ENCODE data around the gene HIGD2A. TPM values are rescaled to one million over a fixed set of nuclear protein-coding genes. Genes with fewer than 3 reads are reported as not detected.
A peak's percentile ranks its signal among the peaks of the same experiment; 100 is the strongest.

HIGD2A gene
- polyA plus RNA-seq, 3 donors = 101 to 298 (median 260) TPM

DNA sequence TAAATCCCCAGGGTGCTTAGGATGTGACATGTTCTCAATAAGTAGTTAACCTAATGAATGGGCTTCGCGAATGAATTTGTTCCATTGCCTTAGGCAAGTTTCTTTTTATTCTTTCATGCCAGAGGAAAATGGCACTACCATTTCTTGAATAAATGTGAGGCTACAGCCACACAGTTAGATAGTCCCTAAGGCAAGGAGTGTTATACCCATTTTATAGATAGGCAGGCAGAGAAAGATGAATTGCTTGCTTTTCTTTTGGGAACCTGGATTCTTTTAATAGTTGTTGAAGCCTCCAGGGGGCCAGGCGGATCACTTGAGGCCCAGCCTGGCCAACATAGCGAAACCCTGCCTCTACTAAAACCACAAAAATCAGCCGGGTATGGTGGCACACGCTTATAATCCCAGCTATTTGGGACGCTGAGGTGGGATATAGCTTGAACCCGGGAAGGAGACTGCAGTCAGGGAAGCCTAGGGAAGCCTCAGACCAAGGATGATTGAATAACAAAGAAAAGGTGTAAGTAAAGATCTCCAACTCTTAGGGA, 1.1 kb upstream of the HIGD2A start:
- Histone ChIP-seq H3K79me2 (ENCODE audit: insufficient read depth, low read length) (peaks cover 41% of the 10 kb centered on the region), H3K9me3 (replicated peaks in 1 of 2; ENCODE audit: control insufficient read depth in 1 of 2, insufficient read depth in 1 of 2, low read length in 2 of 2) (no peaks in the 10 kb centered on the region), H3K4me3 (replicated peaks in 1 of 3; ENCODE audit: low read depth in 2 of 3, low read length in 3 of 3) (peak overlapping the region; percentile 66 to 98 (median 73)), H4K20me1 (ENCODE audit: insufficient read depth, low read length) (peaks cover 11% of the 10 kb centered on the region), H3K4me1 (ENCODE audit: control insufficient read depth in 1 of 2, insufficient read depth in 2 of 2, low read length in 2 of 2) (peaks cover 30 to 42% of the 10 kb centered on the region in 2 donors), H3K9ac (ENCODE audit: insufficient read depth, low read length, poor library complexity, severe bottlenecking) (peak overlapping the region; percentile 83), H3K27ac (ENCODE audit: low read depth in 1 of 2, low read length in 2 of 2) (peak overlapping the region in 1 of 2 donors; percentile 95), H3K36me3 (replicated peaks in 1 of 2; ENCODE audit: control insufficient read depth in 1 of 2, insufficient read depth in 2 of 2, low read length in 2 of 2) (peaks cover 32 to 63% of the 10 kb centered on the region in 2 donors), H3K4me2 (replicated peaks; ENCODE audit: extremely low read depth, low read length, poor library complexity, severe bottlenecking) (peak overlapping the region; percentile 97), H3K27me3 (ENCODE audit: control insufficient read depth in 2 of 2, insufficient read depth in 2 of 2, low read length in 2 of 2) (no peaks in the 10 kb centered on the region), H2AFZ (ENCODE audit: insufficient read depth, low read depth, low read length, poor library complexity, severe bottlenecking) (no peak overlapping the region)
- H3K9me3 Mint-ChIP-seq = no peaks in the 10 kb centered on the region
- TF ChIP-seq, protein P1, sequence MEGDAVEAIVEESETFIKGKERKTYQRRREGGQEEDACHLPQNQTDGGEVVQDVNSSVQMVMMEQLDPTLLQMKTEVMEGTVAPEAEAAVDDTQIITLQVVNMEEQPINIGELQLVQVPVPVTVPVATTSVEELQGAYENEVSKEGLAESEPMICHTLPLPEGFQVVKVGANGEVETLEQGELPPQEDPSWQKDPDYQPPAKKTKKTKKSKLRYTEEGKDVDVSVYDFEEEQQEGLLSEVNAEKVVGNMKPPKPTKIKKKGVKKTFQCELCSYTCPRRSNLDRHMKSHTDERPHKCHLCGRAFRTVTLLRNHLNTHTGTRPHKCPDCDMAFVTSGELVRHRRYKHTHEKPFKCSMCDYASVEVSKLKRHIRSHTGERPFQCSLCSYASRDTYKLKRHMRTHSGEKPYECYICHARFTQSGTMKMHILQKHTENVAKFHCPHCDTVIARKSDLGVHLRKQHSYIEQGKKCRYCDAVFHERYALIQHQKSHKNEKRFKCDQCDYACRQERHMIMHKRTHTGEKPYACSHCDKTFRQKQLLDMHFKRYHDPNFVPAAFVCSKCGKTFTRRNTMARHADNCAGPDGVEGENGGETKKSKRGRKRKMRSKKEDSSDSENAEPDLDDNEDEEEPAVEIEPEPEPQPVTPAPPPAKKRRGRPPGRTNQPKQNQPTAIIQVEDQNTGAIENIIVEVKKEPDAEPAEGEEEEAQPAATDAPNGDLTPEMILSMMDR (IDR thresholded peaks at IDR 0.05) = no peak
- no peak for DNase-seq
- H3K27me3 Mint-ChIP-seq (ENCODE audit: low read depth in 3 of 3) = peaks cover 0 to 2% (median 0%) of the 10 kb centered on the region in 3 donors
- WGBS (ENCODE audit: insufficient coverage) = 0% methylated on average over 2 of the region's 8 CpGs
- intact Hi-C loops (cut with micrococcal nuclease) = loop anchor here in 1 of 2 donors (10.0 kb wide), 1 partner anchor 147 kb away; the partner anchor contains the start of gene RNF44
- H3K4me1 Mint-ChIP-seq = peaks cover 44% of the 10 kb centered on the region
- peaks cover 48 to 62% of the 10 kb centered on the region in 2 donors for H3K36me3 Mint-ChIP-seq
- peak overlapping the region; percentile 98 to 99 for H3K4me3 Mint-ChIP-seq
- H3K27ac Mint-ChIP-seq = peak overlapping the region in 6 of 7 donors; percentile 74 to 100 (median 99)

DNA sequence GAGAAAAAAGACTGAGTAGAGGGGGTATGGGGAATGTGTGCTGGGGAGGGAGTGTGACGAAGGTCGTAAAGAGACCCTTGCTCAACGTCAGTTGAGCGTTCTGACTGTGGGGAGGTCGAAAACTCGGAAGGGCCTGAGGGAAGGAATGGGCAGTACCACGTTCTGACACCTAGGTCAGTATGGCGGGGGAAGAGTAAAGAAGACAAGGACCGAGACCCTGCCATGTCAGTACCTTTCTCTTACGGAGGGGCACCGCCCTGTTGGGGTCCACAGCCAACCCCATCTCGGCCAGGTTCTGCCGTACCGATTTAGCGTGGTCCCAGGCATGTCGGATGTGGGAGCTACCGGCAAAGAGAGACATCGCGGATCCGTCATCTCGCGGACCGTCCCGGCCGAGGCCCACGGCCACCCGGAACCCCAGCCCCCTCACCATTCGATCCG, 528 bp upstream of the HIGD2A start:
- Mint-ChIP-seq H3K36me3 (peaks cover 45 to 63% of the 10 kb centered on the region in 2 donors), H3K4me1 (peaks cover 47% of the 10 kb centered on the region), H3K4me3 (peak overlapping the region; percentile 98 to 99), H3K27me3 (ENCODE audit: low read depth in 3 of 3) (peaks cover 0 to 2% (median 0%) of the 10 kb centered on the region in 3 donors), H3K27ac (peak overlapping the region; percentile 98 to 100 (median 100)), H3K9me3 (no peaks in the 10 kb centered on the region)
- intact Hi-C loops (cut with micrococcal nuclease) = loop anchor here (2.0 to 10.0 kb wide), 4 partner anchors 27 to 149 kb away; partner anchors contain the start of genes FAF2 (in 2 of the 2), RNF44 (in 2 of the 2) and KIAA1191 (in 1 of the 2)
- peak overlapping the region; percentile 66 to 98 (median 73) for H3K4me3 ChIP-seq (replicated peaks in 1 of 3; ENCODE audit: low read depth in 2 of 3, low read length in 3 of 3)
- peaks cover 41% of the 10 kb centered on the region for H3K79me2 ChIP-seq (ENCODE audit: insufficient read depth, low read length)
- no peaks in the 10 kb centered on the region for H3K9me3 ChIP-seq (replicated peaks in 1 of 2; ENCODE audit: control insufficient read depth in 1 of 2, insufficient read depth in 1 of 2, low read length in 2 of 2)
- H3K36me3 ChIP-seq (replicated peaks in 1 of 2; ENCODE audit: control insufficient read depth in 1 of 2, insufficient read depth in 2 of 2, low read length in 2 of 2) = peaks cover 32 to 63% of the 10 kb centered on the region in 2 donors
- under 1% methylated on average over 29 of the region's 29 CpGs for WGBS (ENCODE audit: insufficient coverage)
- DNase-seq = no peak
- peak overlapping the region; percentile 83 for H3K9ac ChIP-seq (ENCODE audit: insufficient read depth, low read length, poor library complexity, severe bottlenecking)
- peaks cover 34 to 45% of the 10 kb centered on the region in 2 donors for H3K4me1 ChIP-seq (ENCODE audit: control insufficient read depth in 1 of 2, insufficient read depth in 2 of 2, low read length in 2 of 2)
- H3K4me2 ChIP-seq (replicated peaks; ENCODE audit: extremely low read depth, low read length, poor library complexity, severe bottlenecking) = peak overlapping the region; percentile 97
- H3K27ac ChIP-seq (ENCODE audit: low read depth in 1 of 2, low read length in 2 of 2) = peak overlapping the region; percentile 95 to 96
- peaks cover 11% of the 10 kb centered on the region for H4K20me1 ChIP-seq (ENCODE audit: insufficient read depth, low read length)
- peak overlapping the region; percentile 93 for H2AFZ ChIP-seq (ENCODE audit: insufficient read depth, low read depth, low read length, poor library complexity, severe bottlenecking)
- TF ChIP-seq, protein P1 (IDR thresholded peaks at IDR 0.05) = no peak
- H3K27me3 ChIP-seq (ENCODE audit: control insufficient read depth in 2 of 2, insufficient read depth in 2 of 2, low read length in 2 of 2) = no peaks in the 10 kb centered on the region
